Calu3 (cell line): ENCODE data around the gene NSD1. TPM values are rescaled to one million over a fixed set of nuclear protein-coding genes. Genes with fewer than 3 reads are reported as not detected.

Experiments
- BruUV-seq: library from RNA; stranded (reverse); fragments of 400-500 nt; replicated peaks from 2 replicates; lab custom pipeline; 2021; lab: Mats Ljungman, UMichigan
- CTCF ChIA-PET: fragments of 300-600 bp; sonication (Branson Sonifier 250); formaldehyde crosslinking; loops from one replicate; lab custom pipeline; 2022; ENCODE audit warnings: antibody characterized with exemption; lab: Charles Lee
- DNase-seq: peaks from one replicate; pipeline ENCODE4 v3.0.0; 2022
- H3K27ac Mint-ChIP-seq: one replicate; pipeline ENCODE4 v1.8.0; 2022; ENCODE audit warnings: mixed read lengths; ENCODE audit not compliant: unreplicated experiment
- H3K27me3 Mint-ChIP-seq: one replicate; pipeline ENCODE4 v1.8.0; 2022; ENCODE audit warnings: mixed read lengths; ENCODE audit not compliant: unreplicated experiment
- H3K36me3 Mint-ChIP-seq: one replicate; pipeline ENCODE4 v1.8.0; 2022; ENCODE audit warnings: mild to moderate bottlenecking, moderate library complexity, mixed read lengths; ENCODE audit not compliant: insufficient read depth, unreplicated experiment
- H3K4me1 Mint-ChIP-seq: one replicate; pipeline ENCODE4 v1.8.0; 2022; ENCODE audit warnings: mild to moderate bottlenecking, low read depth, mixed read lengths; ENCODE audit not compliant: unreplicated experiment
- H3K4me3 Mint-ChIP-seq: one replicate; pipeline ENCODE4 v1.8.0; 2022; ENCODE audit warnings: mild to moderate bottlenecking, low read depth, moderate library complexity, mixed read lengths; ENCODE audit not compliant: unreplicated experiment
- H3K9me3 Mint-ChIP-seq: one replicate; pipeline ENCODE4 v1.8.0; 2022; ENCODE audit warnings: low read depth, mixed read lengths; ENCODE audit not compliant: unreplicated experiment
- intact Hi-C: fragments of 100-400 bp; cut with micrococcal nuclease; formaldehyde crosslinking; loops from one replicate; pipeline ENCODE4 v1.10.0; 2022; ENCODE audit not compliant: unreplicated experiment
- total RNA-seq: library from RNA; stranded (reverse); gene quantifications from 2 replicates; pipeline ENCODE4 v1.2.3, GENCODE V29; 2022
- TF ChIP-seq, protein P1 (sequence below): fragments of 200-600 bp; IDR thresholded peaks from one replicate; pipeline ENCODE4 v1.8.0; 2022; ENCODE audit warnings: antibody characterized with exemption; ENCODE audit not compliant: unreplicated experiment

NSD1 gene
- total RNA-seq, 1 experiment from 2014 or later: 61.4 TPM

DNA sequence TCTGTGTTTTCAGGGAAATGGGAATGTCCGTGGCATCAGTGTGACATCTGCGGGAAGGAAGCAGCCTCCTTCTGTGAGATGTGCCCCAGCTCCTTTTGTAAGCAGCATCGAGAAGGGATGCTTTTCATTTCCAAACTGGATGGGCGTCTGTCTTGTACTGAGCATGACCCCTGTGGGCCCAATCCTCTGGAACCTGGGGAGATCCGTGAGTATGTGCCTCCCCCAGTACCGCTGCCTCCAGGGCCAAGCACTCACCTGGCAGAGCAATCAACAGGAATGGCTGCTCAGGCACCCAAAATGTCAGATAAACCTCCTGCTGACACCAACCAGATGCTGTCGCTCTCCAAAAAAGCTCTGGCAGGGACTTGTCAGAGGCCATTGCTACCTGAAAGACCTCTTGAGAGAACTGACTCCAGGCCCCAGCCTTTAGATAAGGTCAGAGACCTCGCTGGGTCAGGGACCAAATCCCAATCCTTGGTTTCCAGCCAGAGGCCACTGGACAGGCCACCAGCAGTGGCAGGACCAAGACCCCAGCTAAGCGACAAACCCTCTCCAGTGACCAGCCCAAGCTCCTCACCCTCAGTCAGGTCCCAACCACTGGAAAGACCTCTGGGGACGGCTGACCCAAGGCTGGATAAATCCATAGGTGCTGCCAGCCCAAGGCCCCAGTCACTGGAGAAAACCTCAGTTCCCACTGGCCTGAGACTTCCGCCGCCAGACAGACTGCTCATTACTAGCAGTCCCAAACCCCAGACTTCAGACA, 160.4 kb downstream of the NSD1 start:
- no peak for DNase-seq
- no TSS peak for BruUV-seq
- Mint-ChIP-seq H3K4me3 (no peak overlapping the region), H3K4me1 (peaks cover under 1% of the 10 kb centered on the region), H3K9me3 (no peaks in the 10 kb centered on the region), H3K27ac (no peak overlapping the region), H3K36me3 (peaks cover 28% of the 10 kb centered on the region), H3K27me3 (no peaks in the 10 kb centered on the region)
- CTCF ChIA-PET: interaction anchor here (0.7 kb wide), 1 partner anchor 201 kb away, joined by 3 read pairs; no protein-coding TSS in a partner anchor
- intact Hi-C loops: no loop called here
- TF ChIP-seq, protein P1, sequence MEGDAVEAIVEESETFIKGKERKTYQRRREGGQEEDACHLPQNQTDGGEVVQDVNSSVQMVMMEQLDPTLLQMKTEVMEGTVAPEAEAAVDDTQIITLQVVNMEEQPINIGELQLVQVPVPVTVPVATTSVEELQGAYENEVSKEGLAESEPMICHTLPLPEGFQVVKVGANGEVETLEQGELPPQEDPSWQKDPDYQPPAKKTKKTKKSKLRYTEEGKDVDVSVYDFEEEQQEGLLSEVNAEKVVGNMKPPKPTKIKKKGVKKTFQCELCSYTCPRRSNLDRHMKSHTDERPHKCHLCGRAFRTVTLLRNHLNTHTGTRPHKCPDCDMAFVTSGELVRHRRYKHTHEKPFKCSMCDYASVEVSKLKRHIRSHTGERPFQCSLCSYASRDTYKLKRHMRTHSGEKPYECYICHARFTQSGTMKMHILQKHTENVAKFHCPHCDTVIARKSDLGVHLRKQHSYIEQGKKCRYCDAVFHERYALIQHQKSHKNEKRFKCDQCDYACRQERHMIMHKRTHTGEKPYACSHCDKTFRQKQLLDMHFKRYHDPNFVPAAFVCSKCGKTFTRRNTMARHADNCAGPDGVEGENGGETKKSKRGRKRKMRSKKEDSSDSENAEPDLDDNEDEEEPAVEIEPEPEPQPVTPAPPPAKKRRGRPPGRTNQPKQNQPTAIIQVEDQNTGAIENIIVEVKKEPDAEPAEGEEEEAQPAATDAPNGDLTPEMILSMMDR: no peak

DNA sequence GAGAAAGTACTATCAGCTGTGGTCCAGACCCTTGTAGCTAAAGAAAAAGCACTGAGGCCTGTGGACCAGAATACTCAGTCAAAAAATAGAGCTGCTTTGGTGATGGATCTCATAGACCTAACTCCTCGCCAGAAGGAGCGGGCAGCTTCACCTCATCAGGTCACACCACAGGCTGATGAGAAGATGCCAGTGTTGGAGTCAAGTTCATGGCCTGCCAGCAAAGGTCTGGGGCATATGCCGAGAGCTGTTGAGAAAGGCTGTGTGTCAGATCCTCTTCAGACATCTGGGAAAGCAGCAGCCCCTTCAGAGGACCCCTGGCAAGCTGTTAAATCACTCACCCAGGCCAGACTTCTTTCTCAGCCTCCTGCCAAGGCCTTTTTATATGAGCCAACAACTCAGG, 161.1 kb downstream of the NSD1 start:
- Mint-ChIP-seq H3K9me3 (no peaks in the 10 kb centered on the region), H3K4me3 (no peak overlapping the region), H3K36me3 (peaks cover 28% of the 10 kb centered on the region), H3K4me1 (peaks cover 7% of the 10 kb centered on the region), H3K27me3 (no peaks in the 10 kb centered on the region), H3K27ac (no peak overlapping the region)
- no peak for DNase-seq
- TF ChIP-seq, protein P1: no peak
- intact Hi-C loops: no loop called here
- CTCF ChIA-PET: no interaction called here
- BruUV-seq: no TSS peak

DNA sequence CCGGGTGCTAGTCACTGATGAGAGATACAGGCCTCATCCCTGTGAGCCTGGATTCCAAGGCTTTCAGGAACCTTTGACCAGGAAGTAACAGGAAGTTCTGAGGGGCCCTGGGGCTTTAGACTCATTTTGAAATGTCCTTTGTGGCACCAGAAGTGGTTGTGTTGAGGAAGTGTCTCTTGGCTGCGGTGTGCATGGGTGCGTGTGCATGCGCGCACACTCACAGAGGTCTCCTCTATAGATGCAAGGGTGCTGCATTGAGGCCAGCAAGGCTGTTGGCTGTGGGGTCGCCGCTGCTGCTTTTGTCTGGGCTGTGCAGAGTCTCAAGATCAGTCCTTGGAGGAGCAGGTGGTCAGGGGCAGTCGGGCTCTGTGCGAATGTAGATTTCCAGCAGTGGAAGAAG, 162.4 kb downstream of the NSD1 start:
- Mint-ChIP-seq H3K4me3 (no peak overlapping the region), H3K9me3 (no peaks in the 10 kb centered on the region), H3K4me1 (peaks cover 20% of the 10 kb centered on the region), H3K27me3 (no peaks in the 10 kb centered on the region), H3K27ac (no peak overlapping the region), H3K36me3 (peaks cover 29% of the 10 kb centered on the region)
- TF ChIP-seq, protein P1: no peak
- no peak for DNase-seq
- CTCF ChIA-PET: no interaction called here
- no TSS peak for BruUV-seq
- intact Hi-C loops: no loop called here

DNA sequence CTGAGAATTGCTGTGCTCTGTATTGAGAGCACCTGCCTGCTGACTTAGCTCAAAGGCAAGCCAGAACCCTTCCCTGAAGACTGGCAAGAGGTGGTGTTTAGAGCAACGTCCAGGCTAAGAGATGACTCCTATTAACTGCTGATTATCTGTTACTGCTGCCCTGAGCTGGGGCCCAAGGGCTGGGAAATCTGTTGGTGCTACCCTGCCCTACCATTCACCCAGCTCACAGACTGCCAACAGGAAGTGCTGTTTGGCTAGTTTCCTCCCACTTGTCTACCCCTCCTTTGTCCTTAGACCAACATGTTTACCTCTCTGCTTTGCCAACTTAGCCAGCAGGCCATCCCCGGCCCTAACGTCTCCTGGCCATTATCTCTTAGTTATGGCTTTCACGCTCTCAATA, 163.0 kb downstream of the NSD1 start:
- Mint-ChIP-seq H3K36me3 (peaks cover 36% of the 10 kb centered on the region), H3K27ac (no peak overlapping the region), H3K4me3 (no peak overlapping the region), H3K4me1 (peaks cover 26% of the 10 kb centered on the region), H3K27me3 (no peaks in the 10 kb centered on the region), H3K9me3 (no peaks in the 10 kb centered on the region)
- DNase-seq: no peak
- TF ChIP-seq, protein P1: no peak
- intact Hi-C loops: no loop called here
- BruUV-seq: no TSS peak
- CTCF ChIA-PET: interaction anchor here (0.5 to 0.8 kb wide), 2 partner anchors 11 to 20 kb away, joined by 3 to 4 read pairs; no protein-coding TSS in a partner anchor
